Fibroblast of skin of left biceps (primary cell): ENCODE data around the gene FHIP1B.
A peak's percentile ranks its signal among the peaks of the same experiment; 100 is the strongest.

ENCODE experiments used
- DNase-seq, 2 experiments: peaks; one replicate each; pipeline ENCODE4 v3.0.0-alpha.2; 2013; ENCODE audit warnings: low read depth in 2 of 2

Gene FHIP1B

DNA sequence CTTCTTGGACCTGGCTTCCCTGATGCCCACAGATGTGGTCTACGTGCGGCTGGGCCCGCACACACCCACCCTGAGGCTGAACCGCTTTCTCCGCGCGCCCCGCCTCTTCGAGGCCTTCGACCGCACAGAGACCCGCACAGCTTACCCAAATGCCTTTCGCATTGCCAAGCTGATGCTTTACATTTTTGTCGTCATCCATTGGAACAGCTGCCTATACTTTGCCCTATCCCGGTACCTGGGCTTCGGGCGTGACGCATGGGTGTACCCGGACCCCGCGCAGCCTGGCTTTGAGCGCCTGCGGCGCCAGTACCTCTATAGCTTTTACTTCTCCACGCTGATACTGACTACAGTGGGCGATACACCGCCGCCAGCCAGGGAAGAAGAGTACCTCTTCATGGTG is 5.7 kb upstream of the FHIP1B start:
- no peak for DNase-seq

DNA sequence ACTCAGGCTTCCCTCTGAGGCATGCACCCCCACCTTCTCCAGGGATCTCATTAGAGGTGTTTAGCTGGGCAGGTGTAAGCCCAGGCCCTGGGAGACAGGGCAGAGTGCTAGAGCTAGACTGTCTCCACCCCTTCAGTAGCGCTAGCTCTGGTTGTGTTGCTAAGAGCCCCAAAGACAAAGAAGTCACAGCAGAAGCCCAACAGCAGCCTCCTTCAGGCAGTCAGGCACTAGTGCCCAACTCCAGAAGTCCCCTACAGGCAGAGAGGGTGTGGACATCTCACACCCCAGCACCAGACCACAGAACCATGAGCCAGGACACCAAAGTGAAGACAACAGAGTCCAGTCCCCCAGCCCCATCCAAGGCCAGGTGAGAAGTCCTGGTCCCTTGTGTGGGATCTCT is 4.5 kb upstream of the FHIP1B start, which contains the start of gene CNGA4:
Gene CNGA4, plus strand, starts transcription at position 188 of the 400 bp plus-strand sequence. Its CDS starts 118 bp downstream, at position 306.
- DNase-seq: no peak

- no peak for DNase-seq
Observed at GRCh38 chr11:6237761-6238302, 3.4 kb upstream of the FHIP1B start.

DNA sequence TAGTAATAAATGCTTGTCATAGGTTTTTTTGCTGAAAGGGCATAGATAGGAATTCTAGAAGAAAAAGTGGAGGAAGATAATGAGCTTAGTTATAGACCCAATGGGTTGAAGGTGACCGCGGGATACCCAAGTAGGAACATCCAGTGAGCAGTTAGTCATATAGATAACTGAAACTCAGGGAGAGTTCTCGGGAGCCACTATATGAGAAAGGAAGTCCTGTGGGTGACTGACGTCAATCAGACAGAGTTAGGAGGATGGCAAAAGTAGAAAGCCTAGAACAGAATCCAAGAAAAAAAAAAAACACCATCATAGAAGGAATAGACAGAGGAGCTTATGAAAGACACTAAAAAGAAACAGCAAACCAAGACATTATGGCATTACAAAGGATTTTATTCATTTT is 2.8 kb upstream of the FHIP1B start:
- DNase-seq: no peak

DNA sequence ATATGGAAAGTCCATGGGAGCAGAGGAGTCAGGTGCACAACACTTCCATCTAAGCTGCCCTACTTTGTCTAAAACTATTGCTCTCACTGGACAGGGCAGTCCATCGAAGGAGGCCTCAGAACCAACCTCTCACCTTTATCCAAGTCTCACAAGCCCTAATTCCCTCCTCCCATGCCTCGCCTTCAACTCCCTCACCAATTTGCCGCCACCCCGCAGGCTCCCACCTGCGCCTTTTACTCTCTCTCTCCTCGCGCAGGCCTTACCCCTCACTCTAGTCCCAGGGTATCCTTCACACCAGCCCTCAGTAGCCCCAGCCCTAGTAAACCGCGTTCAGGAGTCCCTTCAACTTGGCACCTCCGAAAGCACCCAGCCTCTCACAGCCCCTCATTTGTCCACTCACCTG is 451 bp downstream of the FHIP1B start:
- DNase-seq: no peak

GRCh38 chr11:6232899-6233298 is 1.5 kb downstream of the FHIP1B start:
- no peak for DNase-seq

DNA sequence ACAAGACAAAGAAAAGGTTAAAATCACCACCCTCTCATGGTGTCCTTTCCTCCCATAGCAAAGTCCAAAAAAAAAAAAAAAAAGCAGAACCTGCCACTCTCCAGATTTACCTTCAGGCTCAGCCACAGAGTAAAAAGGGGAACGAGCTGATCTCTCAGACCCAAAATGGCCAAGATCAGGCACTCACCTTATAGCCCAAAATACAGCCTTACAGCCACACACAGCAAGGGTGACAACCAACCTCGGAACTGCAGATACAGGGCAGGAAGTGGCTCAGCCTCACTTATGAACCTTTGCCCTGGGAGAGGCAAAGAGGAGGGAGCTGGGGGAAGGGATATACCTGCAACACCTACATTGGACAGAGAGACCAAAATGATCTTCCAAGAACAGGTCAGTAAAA is 4.5 kb downstream of the FHIP1B start:
- DNase-seq: no peak

- DNase-seq: no peak
Observed at GRCh38 chr11:6228520-6228919, 5.9 kb downstream of the FHIP1B start.

- no peak for DNase-seq
Observed at GRCh38 chr11:6225896-6226295, 8.5 kb downstream of the FHIP1B start.

DNA sequence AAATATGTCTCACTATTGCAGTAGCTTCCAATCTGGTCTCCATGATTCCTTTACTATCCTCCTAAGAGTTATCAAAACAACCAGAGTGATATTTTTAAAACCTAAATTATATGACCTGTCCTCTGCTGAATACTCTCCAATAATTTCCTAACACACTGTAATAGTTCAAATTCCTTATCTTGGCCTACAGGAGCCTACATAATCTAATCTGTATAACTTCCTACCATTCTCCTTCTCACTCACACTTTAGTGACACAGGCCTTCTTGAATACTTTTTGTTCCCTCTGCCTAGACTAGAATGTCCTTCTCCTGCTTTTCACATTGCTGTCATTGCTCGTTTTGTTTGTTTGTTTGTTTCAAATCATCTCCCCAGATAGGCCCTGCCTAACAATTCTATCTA is 9.4 kb downstream of the FHIP1B start:
- DNase-seq: no peak

DNA sequence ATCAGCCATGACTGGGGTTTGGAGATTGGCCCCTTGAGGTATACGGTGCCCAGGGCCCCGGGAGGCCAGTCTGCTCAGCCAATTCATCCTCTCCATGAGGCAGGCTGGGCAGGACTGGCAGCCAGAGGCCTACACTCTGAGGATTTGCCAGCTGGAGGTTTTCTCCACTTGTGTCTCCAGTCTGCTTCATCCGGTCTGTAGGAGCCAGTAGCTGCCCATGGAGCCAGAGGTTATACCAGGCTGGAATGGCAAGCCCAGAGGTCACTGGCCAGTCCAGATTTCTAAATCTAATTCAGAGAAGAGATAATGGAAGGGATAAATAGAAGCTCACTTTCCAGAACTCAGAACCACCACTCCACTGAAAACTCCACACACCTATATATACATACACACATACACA is 10.0 kb downstream of the FHIP1B start:
- no peak for DNase-seq

DNA sequence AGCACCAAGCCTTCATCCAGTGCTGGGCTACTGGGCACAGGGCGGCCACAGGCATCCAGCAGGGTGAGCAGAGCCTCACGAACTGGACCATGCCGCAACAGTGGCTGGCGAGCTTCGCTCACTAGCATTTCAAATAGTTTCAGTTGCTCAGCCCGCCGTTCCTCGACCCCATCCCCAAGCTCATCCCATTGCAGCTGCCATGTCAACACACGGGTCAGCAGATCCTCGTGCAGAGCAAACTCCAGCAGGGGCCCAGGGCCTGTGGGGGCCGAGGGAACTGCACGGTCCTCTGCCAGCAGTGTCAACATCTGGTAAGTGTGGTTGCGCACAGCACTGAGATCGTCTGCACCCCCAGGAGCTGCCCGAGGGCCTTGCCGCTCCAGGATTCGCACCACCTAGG is 10.6 kb downstream of the FHIP1B start:
- no peak for DNase-seq

DNA sequence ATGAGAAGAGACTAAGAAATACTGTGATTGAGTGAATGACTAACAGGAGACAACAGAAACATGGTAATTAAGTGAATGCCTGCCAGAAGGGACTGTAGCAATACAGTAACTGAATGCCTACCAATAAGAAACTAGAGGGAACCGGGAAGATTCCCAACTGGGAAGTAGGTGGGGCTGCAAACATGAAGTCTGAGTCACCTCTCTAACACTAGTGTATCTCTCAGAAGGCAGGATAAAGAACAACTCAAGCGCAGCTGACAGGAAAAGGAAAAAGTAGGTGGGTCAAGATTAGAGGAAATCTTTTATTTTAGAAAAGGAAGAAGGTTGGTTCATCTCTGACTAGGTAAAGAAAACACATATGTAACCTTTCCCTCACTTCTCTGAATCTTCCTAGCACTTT is 15.1 kb downstream of the FHIP1B start:
- DNase-seq: peak; percentile 58 to 65

DNA sequence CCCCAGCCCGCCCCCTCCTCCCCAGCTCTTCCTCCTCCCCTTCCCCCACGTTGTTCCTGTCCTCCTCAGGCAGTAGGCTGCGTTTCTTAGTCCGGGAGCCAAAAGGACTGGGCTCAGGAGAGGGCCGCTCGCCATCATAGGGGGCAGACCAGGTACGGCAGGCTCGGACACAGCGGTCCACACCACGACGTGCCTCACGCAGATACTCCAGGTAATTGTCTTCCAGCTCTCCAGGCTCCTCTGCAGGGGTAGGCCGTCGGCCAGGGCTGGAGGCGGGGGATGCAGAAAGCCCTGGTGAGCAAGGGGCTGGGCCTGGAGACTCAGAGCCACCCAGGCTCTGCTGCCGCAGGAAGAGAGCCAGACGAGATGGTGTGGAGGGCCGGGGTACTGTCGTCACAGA is 16.7 kb downstream of the FHIP1B start:
- DNase-seq: no peak

DNA sequence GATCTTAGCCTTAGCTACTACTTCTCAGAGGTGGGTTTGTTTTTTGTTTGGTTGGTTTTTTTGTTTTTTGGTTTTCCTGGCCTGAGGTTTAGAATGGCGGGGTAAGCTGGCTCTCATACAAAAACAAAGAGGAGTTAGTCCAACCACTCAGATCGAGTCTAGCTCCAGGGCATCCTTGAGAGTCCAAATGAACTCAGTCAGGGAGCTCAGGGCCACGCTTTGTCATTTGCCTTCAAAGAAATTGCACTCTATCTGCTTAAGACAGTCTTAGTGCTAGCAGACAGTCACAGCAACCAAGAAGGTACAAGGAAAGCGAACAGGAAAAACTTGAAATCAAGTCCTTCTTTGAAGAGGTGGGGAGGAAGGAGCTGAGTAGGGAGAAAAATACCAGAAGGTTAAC is 17.9 kb downstream of the FHIP1B start:
- DNase-seq: no peak

DNA sequence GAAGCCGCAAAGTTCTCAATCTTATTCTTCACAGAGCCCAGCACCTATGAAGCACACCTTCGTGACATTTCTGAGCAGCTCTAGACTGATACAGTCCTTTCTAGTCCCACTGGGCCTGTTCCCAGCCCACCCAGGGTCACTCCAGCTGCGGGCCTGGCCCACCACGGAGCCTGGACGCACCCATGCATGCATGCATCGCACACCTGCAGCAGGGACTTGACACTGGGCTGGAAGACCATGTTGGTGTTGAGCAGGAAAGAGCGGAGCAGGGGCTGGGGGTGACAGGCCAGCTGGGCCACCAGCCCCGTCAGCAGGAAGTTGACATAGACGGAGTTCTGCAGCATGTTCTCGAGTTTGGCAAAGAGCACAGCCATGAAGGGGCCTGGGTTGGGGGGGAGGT is 19.9 kb downstream of the FHIP1B start:
- no peak for DNase-seq

- no peak for DNase-seq
Observed at GRCh38 chr11:6210274-6210955, 24.0 kb downstream of the FHIP1B start.

DNA sequence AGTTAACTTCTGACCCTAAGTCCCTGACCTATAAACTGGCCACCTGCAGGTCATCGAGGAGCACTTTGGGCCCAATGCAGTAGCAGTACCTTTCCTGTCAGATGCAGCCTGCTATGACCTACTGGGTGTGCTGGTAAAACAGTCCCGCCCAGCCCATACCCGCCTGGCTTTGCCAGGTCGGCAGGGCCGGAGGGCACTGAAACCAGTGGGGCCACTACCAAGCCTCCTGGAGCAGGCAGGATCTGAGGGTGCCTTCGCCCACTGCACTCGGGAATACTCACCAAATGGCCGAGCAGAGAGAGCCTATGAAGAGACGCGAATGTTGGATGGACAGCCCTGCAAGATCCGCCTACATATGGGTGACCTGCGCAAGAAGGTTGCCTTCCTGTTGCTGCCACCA is 24.6 kb downstream of the FHIP1B start:
- DNase-seq: no peak

GRCh38 chr11:6206456-6207180 is 27.8 kb downstream of the FHIP1B start:
- DNase-seq: no peak

- DNase-seq: no peak
Observed at GRCh38 chr11:6205366-6205765, 29.1 kb downstream of the FHIP1B start, which contains the start of gene C11orf42. Gene C11orf42 (plus strand): TSS chr11:6205557. CDS start chr11:6205616, 59 bp downstream.

GRCh38 chr11:6204706-6205105 is 29.7 kb downstream of the FHIP1B start:
- DNase-seq: no peak

DNA sequence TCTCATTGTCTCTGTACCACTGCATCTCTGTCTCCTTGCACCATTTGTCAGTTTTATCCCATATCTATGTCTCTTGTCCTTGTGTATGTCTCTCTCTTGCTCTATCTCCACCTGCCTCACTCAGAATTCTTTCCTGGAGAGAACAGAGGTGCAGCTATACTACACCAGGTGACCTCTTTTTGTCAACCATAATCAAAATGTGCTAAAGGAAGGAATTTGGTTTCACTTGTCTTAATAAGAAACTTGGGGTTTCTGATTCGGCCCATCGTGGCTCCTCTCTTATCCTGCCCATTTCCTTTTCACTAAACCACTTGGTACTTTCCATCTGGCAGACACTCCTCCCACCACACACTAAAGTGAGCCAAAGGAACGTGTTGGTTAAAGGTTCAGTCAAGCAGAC is 31.1 kb downstream of the FHIP1B start:
- DNase-seq: no peak

- DNase-seq: no peak
Observed at GRCh38 chr11:6202041-6202440, 32.4 kb downstream of the FHIP1B start.
